ENCODE results near the gene MACROD1. TPM values are rescaled to one million over a fixed set of nuclear protein-coding genes. Genes with fewer than 3 reads are reported as not detected.

Gene MACROD1
- total RNA-seq, 2 donors from 2014 or later: 24.7 to 65.4 TPM

DNA sequence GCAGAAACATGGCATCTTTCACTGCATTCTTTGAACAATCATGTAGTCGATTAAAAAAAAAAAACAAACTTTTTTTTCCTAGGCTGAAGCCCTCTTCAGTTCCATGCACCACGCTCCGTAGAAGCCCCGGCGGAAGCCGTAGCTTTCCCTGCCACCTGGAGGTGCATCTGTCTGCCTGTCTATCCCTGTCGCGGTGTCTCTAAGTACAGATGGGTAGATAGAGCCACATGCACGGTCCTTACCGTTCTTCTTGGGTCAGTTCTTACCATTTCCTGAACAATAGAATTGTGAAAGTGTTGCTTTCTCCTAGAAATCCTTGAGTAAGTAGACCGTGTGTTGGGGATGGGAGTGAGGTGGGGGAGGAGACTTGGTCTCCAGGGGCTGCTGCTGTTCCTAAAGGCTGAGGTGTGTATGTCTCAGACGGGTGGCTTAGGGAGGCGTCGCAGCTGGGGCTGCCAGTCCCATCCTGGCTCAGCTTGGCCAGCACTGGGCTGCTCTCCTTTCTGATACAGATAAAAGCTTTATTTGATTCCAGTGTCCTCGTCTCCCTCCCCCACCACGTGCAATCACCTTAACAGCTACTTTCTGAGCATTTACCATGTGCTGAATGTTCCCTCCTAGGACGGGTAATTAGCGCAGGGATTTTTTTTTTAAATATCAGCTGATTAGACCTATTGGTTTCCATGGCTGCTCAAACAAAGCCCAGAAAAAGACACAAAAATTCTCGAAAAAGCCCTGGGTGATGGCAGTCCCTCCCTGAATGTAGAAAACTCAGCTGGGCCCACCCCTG is 46.8 kb downstream of the MACROD1 start:
- ATAC-seq (no peak), DNase-seq (no peak)
- Histone ChIP-seq H3K9me3 (no peaks in the 10 kb centered on the region), H3K4me1 (peaks cover 20% of the 10 kb centered on the region), H3K36me3 (replicated peaks in 1 of 2; ENCODE audit: insufficient read depth in 1 of 2, low read depth in 2 of 2) (no peaks in the 10 kb centered on the region), H3K4me3 (no peak overlapping the region), H3K27me3 (no peaks in the 10 kb centered on the region), H3K27ac (no peak overlapping the region)
- no peak for TF ChIP-seq CTCF (IDR thresholded peaks at IDR 0.05)
- TF ChIP-seq POLR2A (IDR thresholded peaks at IDR 0.05): no peak
- intact Hi-C loops (cut with DNase I): no loop called here
- 81 to 90% methylated on average over 19 of the region's 19 CpGs for WGBS, 2 donors

DNA sequence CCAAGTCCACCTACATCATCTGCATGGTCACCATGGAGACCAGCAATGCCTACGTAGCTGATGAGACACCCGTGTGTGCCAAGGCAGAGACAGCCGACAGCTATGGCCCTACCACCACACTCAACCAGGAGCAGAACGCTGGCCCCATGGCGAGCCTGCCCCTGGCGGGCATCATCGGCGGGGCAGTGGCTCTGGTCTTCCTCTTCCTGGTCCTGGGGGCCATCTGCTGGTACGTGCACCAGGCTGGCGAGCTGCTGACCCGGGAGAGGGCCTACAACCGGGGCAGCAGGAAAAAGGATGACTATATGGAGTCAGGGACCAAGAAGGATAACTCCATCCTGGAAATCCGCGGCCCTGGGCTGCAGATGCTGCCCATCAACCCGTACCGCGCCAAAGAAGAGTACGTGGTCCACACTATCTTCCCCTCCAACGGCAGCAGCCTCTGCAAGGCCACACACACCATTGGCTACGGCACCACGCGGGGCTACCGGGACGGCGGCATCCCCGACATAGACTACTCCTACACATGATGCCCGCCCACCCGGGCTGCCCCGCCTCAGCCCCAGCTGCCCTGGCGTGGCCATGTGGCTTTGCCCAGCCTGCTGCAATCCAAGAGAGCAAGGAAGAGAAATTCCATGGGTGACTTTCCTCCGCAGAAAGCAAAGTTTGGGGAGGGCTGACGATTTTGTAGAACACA is 48.0 kb downstream of the MACROD1 start:
- WGBS, 2 donors: 92 to 93% methylated on average over 18 to 30 of the region's 32 CpGs
- intact Hi-C loops (cut with DNase I): no loop called here
- Histone ChIP-seq H3K9me3 (no peaks in the 10 kb centered on the region), H3K27ac (no peak overlapping the region), H3K4me1 (peaks cover 8% of the 10 kb centered on the region), H3K36me3 (replicated peaks in 1 of 2; ENCODE audit: insufficient read depth in 1 of 2, low read depth in 2 of 2) (no peaks in the 10 kb centered on the region), H3K27me3 (no peaks in the 10 kb centered on the region), H3K4me3 (no peak overlapping the region)
- DNase-seq: no peak
- no peak for TF ChIP-seq CTCF (IDR thresholded peaks at IDR 0.05)
- TF ChIP-seq POLR2A (IDR thresholded peaks at IDR 0.05): no peak
- no peak for ATAC-seq

GRCh38 chr11:64115531-64116522 is 50.1 kb downstream of the MACROD1 start:
- intact Hi-C loops (cut with DNase I): no loop called here
- no peaks in the 10 kb centered on the region for H3K27me3 ChIP-seq
- H3K9me3 ChIP-seq: no peaks in the 10 kb centered on the region
- H3K4me3 ChIP-seq: no peak overlapping the region
- WGBS, 2 donors: 87 to 88% methylated on average over 36 to 41 of the region's 47 CpGs
- H3K4me1 ChIP-seq: no peaks in the 10 kb centered on the region
- H3K27ac ChIP-seq: no peak overlapping the region
- TF ChIP-seq POLR2A (IDR thresholded peaks at IDR 0.05) (no peak), CTCF (IDR thresholded peaks at IDR 0.05) (no peak)
- ATAC-seq (peak; percentile 12), DNase-seq (no peak)
- H3K36me3 ChIP-seq (replicated peaks in 1 of 2; ENCODE audit: insufficient read depth in 1 of 2, low read depth in 2 of 2): no peaks in the 10 kb centered on the region

DNA sequence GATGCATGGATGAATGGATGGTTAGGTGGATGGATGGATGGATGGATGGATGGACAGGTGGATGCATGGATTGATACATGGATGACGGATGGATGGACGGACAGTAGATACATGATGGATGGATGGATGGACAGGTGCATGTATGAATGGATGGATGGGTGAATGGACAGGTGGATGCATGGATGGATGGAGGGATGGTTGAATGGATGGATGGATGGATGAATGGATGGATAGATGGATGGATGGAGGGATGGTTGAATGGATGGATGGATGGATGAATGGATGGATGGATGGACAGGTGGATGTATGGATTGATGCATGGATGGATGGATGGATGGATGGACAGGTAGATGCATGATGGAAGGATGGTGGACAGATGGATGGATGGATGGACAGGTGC is 51.7 kb downstream of the MACROD1 start:
- WGBS, 2 donors: 66 to 89% methylated on average over 2 of the region's 2 CpGs
- H3K36me3 ChIP-seq (replicated peaks in 1 of 2; ENCODE audit: insufficient read depth in 1 of 2, low read depth in 2 of 2): no peaks in the 10 kb centered on the region
- intact Hi-C loops (cut with DNase I): no loop called here
- H3K9me3 ChIP-seq: no peaks in the 10 kb centered on the region
- H3K4me3 ChIP-seq: no peak overlapping the region
- TF ChIP-seq POLR2A (IDR thresholded peaks at IDR 0.05) (no peak), CTCF (IDR thresholded peaks at IDR 0.05) (no peak)
- H3K27me3 ChIP-seq: no peaks in the 10 kb centered on the region
- H3K4me1 ChIP-seq: no peaks in the 10 kb centered on the region
- no peak for DNase-seq
- no peak for ATAC-seq
- H3K27ac ChIP-seq: no peak overlapping the region
